ENCODE results near the gene REEP5. TPM values are rescaled to one million over a fixed set of nuclear protein-coding genes. Genes with fewer than 3 reads are reported as not detected.

The REEP5 gene
- total RNA-seq, 2 donors from 2014 or later, result 63.8 to 76.3 TPM

DNA sequence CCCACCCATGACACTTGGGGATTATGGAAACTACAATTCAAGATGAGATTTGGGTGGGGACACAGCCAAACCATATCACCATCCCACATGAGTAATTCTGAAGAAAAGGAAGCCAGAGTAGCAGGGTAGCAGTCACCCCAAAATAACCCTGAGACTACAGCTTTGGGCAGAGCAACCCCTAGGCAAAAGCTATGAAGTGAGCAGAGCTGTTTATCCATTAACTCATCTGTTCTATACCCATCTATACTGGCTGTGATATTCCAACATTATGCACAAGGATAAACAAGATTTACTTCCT, 12.3 kb upstream of the REEP5 start:
- DNase-seq (ENCODE audit: low spot score), result no peak
- intact Hi-C loops (cut with DNase I), result no loop called here

DNA sequence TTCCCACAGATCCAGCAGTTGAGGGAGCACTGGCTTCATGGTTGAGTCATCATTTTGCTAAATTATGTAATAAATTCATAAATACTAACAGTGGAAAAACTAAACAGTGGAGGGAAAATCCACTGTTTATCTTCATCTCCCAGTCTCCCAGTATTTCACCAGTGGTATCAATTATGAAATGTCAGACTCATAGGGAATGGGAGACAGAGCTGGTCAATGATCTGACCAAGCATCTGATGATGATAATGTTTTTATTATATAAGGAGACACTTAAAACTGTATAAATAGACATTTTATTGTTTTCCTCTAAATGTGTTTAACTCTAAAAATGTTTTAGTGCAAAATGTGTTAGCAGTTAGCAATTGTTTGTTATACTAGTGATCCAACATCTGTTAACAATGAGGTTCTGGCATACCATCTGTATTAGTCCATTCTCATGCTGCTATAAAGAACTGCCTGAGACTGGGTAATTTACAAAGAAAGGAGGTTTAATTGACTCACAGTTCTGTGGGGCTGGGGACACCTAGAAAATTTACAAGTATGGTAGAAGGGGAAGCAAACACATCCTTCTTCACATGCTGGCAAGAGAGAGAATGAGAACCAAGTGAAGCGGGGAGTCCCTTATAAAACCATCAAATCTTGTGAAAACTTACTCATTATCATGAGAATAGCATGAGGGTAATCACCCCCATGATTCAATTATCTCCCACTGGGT, 11.8 kb upstream of the REEP5 start:
- no peak for DNase-seq (ENCODE audit: low spot score)
- intact Hi-C loops (cut with DNase I), result no loop called here

DNA sequence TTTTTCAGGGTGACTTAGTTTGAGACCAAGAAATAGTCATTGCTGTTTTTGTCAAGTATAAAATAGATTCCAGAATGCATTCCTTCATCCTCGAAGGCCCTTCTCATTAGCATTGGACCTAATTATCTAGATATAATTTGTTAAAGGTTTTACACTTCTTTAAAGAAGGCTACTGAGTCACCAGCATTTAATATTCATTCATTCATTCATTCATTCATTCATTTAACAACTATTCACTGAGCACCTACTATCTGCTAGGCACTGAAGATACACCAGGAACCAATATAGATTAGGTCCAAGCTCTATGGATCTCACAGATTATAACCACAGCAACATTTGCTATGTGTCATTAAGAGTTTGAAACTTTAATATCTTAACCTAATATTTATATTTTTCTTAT, 11.1 kb upstream of the REEP5 start:
- intact Hi-C loops (cut with DNase I), result no loop called here
- DNase-seq (ENCODE audit: low spot score), result no peak

DNA sequence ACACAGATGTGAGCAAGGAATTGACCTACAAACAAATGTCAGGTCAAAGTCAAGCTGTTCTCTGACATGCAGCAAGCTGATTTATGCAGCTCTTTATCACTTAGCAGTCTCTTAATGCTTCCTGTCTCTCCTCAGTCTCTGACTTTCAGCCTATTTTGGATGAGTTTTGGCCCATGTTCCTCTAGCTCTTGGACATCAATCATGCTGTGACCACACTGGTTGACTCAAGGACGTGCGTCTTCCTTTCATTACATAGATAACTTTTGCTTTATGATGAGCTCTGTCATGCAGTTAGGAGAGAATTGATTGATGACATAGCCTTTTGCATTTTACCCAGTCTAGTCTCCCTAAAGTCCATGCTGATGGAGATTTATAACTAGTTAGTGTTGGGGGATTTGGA, 9.4 kb upstream of the REEP5 start:
- intact Hi-C loops (cut with DNase I), result no loop called here
- DNase-seq (ENCODE audit: low spot score), result no peak

DNA sequence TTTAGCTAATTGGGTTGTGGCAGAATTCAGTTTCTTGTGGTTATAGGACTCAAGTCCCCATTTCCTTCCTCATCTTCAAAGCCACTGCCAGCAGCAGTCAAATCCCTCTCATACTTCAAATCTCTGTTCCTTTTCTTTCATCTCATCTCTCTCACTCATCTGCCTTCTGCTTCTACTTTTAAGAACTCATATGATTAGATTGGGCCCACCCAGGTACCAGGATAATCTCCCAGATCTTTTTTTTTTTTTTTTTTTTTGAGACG, 8.0 kb upstream of the REEP5 start:
- DNase-seq (ENCODE audit: low spot score), result no peak
- intact Hi-C loops (cut with DNase I), result no loop called here

DNA sequence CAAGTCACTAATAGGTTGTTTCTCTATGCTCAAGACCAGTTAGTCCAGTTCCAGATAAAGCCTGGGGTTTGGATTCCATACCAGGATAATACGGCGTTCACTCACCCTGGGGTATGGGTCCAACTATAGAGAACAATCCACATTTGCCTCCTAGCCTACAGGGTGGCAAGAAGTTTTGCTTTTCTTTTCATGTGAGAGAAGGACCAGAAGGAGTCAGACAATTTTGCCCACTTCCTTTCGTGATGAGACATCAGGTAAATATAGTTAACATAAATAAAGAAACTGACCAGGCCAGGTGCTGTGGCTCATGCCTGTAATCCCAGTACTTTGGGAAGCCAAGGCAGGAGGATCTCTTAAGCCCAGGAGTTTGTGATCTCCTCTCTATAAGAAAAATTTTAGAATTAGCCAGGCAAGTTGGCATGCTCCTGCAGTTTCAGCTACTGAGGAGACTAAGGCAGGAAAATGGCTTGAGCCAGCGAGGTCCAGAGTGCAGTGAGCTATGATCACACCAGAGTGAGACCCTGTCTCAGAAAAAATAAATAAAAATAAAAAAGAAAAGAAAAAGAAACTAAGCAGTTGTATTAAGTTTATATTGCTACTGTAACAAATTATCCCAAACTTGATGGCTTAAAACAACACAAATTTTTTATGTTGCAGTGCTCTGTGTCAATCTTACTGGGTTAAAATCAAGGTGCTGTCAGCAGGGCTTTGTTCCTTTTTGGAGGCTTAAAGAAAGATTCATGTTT, 7.5 kb upstream of the REEP5 start:
- no peak for DNase-seq (ENCODE audit: low spot score)
- intact Hi-C loops (cut with DNase I), result loop anchor here in 1 of 2 donors (10.0 kb wide), 1 partner anchor 55 kb away; no protein-coding TSS in a partner anchor

DNA sequence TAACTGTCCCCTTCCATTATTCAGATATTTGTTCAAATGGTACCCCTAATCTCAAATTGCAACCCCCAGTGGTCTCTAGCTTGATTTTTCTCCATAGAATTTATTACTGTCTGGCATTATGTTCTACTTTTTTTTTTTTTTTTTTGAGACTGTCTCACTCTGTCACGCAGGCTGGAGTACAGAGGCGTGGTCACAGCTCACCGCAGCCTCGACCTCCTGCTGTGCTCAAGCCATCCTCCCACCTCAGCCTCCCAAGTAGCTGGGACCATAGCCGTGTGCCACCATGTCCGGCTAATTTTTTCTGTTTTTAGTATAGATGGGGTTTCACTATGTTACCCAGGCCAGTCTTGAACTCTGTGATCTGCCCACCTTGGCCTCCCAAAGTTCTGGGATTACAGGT, 2.0 kb upstream of the REEP5 start:
- intact Hi-C loops (cut with DNase I), result loop anchor here in 1 of 2 donors (10.0 kb wide), 1 partner anchor 49 kb away; no protein-coding TSS in a partner anchor
- no peak for DNase-seq (ENCODE audit: low spot score)

DNA sequence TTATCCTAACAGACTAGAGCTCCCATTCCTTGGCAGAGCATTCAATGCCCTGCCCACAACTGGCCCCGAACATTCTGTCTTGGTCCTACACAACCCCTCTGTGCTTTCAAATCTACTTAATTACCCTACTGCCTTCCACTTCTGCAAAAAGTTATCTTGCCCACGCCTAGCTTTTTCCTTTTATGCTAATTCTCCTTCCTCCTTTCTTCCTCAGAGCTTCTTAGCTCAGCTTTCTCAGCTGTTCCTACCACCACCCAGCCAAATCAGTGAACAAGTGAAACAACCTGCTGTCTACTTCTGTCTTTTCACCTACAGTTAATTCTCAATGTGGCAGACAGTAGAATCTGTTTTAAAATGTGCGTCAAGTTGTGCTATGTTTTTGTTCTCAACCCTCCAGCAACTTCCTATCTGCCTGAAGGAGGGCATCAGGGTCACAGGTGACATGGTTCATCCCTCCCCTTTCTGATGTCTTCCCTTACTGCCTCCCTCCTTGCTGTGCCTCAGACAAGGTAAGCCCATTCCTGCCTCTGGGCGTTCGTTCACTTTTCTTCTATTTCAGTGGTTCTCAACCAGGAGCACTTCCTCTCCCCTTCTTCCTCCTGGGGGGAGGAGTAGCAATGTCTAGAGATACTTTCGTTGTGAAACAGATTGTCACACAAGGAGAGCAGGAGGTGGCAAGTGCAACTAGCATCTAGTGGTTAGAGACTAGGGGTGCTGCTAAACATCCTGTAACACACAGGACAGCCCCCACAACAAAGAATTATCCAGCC, 1.3 kb upstream of the REEP5 start:
- intact Hi-C loops (cut with DNase I), result loop anchor here in 1 of 2 donors (10.0 kb wide), 1 partner anchor 49 kb away; no protein-coding TSS in a partner anchor
- DNase-seq (ENCODE audit: low spot score), result no peak

DNA sequence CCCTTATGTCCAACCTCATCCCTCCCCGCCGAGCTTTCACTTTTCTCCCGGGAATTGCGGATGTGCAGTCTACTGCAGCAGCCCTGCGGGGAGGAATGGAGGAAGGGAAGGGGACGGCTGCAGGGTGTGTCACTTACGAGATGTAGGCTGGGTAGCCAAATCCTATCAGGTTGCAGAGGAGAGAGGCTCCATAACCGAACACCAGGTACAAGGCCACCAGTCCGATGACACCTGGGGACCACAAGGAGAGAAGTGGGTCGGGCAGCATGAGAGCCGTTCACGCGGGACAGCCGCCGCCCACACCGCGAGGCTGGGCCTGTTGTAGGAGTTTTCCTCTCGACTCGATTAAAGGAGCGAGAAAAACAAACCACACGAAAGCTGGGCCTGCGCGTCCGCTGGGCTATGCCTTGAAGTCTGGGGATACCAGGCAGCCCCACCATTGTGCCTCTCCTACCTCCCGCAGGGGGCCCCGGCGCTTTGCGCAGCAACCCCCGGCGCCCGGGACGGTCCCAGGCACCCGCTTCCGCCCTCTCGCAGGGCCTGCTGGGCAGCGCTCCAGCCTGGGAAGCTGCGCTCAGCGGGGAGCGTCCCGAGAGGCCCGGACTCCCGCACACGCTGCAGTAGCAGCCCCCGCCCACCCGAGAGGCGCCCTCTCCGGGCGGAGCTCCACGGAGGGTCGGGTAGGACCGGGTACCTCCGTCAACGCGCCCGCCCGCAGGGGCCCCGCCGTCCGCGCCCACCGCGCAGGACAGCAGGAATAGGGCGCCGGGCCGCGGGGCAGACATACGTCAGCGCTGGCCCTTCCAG, 798 bp downstream of the REEP5 start:
- DNase-seq (ENCODE audit: low spot score), result peak; percentile 88
- intact Hi-C loops (cut with DNase I), result loop anchor here in 1 of 2 donors (10.0 kb wide), 1 partner anchor 46 kb away; no protein-coding TSS in a partner anchor

DNA sequence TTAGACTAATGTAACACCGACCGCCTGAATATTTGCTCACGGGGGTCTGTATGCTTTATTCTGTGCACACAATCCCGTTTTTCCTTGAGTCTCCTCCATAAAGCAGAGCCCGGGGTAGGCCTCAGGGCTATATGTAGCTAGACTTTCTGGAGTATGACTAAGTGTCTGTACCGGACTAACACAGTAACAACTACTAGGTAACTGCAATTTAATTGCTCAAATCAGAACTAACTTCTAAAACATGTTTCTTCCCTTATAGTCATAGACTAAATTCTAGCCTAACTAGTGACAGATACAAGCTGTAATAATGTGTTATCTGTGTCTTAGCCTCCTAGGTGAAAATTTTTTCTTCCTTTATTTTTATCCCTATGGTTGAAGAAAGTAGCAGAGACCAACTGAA, 2.1 kb downstream of the REEP5 start:
- intact Hi-C loops (cut with DNase I), result loop anchor here in 1 of 2 donors (10.0 kb wide), 1 partner anchor 45 kb away; no protein-coding TSS in a partner anchor

DNA sequence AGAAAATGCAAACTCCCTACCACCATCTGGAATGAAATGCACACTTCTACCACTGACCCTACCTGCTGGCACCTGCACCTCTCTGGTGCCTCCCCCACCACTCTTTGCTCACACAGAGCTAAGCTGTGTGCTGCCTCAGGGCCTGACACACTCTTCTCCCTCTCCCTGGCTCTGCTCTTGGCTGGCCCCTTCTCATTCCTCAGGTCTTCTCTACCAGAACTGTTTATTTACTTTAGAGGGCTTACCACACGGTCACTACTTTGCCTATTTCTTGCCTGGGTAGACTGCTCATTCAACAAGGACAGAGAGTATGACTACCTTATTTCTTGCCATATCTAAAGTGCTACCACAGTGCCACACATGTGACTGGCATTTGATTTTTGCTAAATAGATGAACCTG, 3.3 kb downstream of the REEP5 start:
- no peak for DNase-seq (ENCODE audit: low spot score)
- intact Hi-C loops (cut with DNase I), result no loop called here

More for the DNA sequence above, 2.1 kb downstream of the REEP5 start:
- DNase-seq (ENCODE audit: low spot score), result no peak

DNA sequence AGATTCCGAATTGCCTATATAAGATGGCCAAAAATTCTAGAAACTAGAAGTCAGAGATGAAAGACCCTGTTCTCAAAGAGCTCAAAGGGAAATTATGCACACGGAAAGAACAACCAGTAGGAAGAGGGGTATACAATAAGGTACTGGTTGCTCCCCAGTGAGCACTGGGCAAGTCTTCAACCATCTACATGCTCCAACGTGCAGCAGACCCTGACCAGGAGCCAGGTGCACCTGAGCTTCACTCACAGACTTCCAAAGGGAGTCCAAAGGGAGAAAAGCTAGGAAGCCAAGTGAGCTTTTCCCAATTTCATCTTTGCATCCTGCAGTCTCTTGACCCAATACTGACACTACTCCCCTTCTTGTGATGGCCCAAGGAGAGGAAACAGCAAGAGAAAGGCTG, 3.9 kb downstream of the REEP5 start:
- intact Hi-C loops (cut with DNase I), result no loop called here
- no peak for DNase-seq (ENCODE audit: low spot score)

DNA sequence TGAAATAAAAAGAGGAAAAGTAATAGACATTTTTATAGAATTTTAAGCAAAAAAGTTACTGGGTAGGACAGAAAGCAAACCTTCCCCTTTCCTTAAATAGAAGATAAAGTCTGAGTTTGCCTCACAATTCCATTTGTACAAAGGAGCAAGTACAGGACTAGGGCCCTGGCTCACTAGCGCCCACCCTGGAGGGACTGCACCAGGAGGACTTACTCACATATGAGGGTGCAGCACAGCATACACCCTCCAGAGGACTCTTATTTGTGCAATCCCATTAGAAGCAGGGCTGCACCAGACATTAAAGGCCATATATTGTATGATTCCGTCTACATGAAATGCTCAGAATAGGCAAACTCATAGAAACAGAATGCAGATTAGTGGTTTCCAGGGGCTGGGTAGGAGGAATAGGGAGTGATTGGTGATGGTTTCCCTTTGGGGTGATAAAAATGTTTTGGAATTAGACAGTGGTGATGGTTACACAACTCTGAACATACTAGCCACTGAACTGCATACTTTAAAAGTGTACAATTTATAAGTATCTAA, 4.5 kb downstream of the REEP5 start:
- intact Hi-C loops (cut with DNase I), result no loop called here
- no peak for DNase-seq (ENCODE audit: low spot score)

DNA sequence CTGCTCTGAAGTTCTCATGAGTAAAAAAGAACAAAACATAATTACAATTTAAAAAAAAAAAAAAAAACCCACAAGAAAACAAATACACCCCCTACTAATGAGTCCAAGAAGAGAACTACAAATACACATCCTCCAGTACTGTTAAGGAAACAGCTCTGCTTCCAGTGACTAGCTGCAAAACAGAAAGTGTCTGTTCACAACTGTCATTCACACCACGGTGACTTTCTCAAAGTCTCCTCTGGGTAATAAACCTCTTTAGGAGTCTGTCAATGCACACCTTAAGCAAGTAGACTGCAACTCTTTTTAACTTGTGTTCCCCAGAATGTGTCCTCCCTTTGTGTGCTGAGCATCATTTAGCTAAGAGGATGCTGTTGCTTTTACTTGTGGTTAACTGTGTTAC, 6.2 kb downstream of the REEP5 start:
- DNase-seq (ENCODE audit: low spot score), result no peak
- intact Hi-C loops (cut with DNase I), result no loop called here

DNA sequence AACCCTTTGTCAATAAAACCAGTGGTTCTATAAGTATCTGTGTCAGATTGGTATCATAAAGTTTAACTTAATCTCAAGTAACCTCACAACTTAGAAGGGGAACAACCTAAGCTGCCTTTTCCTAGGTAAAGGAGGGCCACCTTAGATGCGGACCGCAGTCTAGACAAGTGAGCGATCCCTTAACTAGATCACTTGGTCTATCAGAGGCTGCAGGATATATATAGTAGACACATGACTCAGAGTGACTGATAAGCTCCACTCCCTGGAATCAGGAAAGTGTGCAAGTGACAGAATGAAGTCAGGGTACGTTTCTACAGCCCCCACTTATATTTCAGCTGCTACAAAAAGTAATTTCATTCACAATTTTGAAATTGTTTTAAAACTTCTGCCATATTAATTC, 7.4 kb downstream of the REEP5 start:
- no peak for DNase-seq (ENCODE audit: low spot score)
- intact Hi-C loops (cut with DNase I), result no loop called here

DNA sequence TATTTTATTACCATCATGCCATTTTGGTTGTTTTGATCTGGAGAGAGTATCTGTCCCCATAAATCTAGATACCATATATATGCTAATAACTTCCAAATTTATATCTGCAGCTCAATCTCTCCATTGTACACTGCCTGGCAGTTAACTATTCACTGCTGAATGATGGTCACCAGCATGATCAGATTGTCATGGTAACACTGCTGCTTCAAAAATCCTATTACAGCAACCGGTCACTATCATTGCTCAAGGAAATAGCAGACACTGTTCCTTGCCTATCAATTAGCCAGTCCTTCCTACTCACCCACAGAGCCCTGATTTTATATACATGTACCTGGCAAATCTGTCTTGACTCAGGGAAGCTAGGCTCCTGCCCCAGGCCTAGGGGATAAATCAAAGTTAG, 11.5 kb downstream of the REEP5 start:
- no peak for DNase-seq (ENCODE audit: low spot score)
- intact Hi-C loops (cut with DNase I), result no loop called here

DNA sequence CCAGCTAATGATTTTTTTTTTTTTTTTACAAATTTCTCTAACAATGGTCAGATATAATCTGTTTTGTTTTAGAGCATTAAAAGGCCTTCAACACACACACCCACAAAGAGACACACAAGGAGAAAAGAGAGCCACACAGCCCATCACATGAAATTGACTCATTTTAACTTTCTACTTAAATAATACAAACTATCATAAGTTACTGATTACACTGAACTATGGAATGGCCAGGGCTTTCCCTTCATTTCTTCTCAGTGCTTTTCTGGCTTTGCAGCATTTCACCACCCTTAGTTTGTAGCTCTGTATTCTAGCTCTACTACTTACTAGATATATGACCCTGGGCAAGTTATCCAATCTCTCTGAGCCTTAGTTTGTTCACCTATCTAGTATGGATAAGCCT, 13.2 kb downstream of the REEP5 start:
- intact Hi-C loops (cut with DNase I), result no loop called here
- no peak for DNase-seq (ENCODE audit: low spot score)

DNA sequence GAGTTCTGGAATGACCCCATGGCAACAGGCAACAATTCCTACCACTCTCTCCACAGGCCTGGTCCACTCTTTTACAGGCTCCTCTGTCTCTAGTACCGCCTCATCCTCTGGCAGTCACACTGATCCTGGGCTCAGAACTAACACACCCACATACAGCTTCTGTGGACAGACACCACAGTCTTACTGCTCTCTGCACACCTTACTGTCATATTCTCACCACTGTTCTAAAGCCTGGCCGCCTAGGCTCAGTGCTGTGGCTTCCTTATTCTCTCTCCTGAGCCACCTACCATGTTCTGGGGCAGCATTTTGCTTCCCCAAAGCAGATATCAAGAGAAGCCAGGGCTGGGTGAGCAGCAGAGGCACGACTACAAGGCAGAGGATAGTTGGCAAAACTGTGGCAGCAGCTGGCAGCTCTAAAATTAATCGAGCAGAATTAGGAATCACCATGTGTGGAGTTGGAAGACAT, 14.8 kb downstream of the REEP5 start:
- intact Hi-C loops (cut with DNase I), result no loop called here
- no peak for DNase-seq (ENCODE audit: low spot score)

DNA sequence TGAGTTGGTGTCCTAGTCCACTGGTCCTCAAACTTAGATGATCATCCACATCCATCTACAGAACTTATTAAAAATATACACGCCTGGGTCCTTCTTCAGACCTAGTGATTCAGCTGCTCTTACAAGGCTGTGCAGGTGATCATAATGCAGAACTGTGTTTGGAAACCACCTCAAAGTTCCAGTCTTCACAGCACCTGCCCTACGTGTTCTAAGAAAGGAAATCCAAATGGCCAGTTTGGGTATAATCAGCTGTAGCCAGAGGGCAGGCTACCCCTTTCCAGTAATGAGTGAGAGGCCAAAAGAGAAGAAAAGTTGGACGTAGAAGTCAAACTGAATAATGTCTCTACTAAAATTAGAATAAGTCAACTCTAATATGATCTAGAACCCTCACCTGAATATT, 15.4 kb downstream of the REEP5 start:
- no peak for DNase-seq (ENCODE audit: low spot score)
- intact Hi-C loops (cut with DNase I), result no loop called here
